KBM-7 (cell line): ENCODE measurements around the gene CCDC175.

Experiments
- DNase-seq: peaks from one replicate; pipeline ENCODE4 v3.0.0-alpha.2; 2015
- in situ Hi-C: fragments of 300-500 bp; cut with MboI; formaldehyde crosslinking; loops from 2 replicates; pipeline ENCODE4 v1.14.3; 2020; ENCODE audit warnings: low sequenced_read_pairs, low pct_unique_long_range_greater_than_20kb, mixed read lengths

The CCDC175 gene

DNA sequence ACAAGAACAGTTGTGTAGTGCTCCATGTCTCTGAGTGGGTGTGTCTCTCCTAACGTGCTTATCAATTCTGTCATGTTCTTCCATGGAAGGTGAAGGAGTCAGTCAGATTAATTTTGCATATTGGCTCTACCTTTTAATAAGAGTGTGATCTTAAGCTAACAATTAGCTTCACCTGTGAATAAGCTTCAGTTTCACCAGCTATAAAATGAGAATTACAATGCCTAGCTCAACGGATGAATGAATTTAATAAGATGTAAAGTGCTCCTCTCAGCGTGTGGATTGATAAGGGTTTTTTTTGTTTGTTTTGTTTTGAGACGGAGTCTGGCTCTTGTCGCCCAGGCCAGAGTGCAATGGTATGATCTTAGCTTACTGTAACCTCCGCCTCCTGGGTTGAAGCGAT lies 32.7 kb downstream of the CCDC175 start:
- in situ Hi-C loops = no loop called here
- DNase-seq = no peak

GRCh38 chr14:59541731-59542130 lies 34.9 kb downstream of the CCDC175 start:
- in situ Hi-C loops = no loop called here
- no peak for DNase-seq

DNA sequence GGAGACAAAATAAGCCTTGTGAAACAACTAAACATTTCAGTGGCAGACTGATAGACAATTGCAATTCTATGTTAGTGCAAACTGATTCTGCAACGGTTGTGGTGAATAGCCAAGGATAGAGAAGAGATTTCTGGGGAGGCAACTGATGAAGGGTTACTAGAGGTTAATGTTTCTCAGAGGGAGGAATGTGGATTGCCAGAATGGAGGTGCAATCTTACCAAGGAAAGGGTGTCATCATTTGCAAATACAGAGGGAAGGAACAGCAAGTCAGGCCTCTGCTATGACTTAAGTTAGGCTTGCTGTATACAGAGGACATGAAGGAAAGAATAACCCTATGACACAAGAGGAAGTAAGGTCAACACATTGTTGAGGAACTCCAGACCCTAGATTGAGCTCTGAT lies 35.8 kb downstream of the CCDC175 start:
- in situ Hi-C loops = no loop called here
- no peak for DNase-seq

- in situ Hi-C loops = no loop called here
- no peak for DNase-seq
Observed at GRCh38 chr14:59538936-59539335, 37.7 kb downstream of the CCDC175 start.

GRCh38 chr14:59537476-59537875 lies 39.1 kb downstream of the CCDC175 start:
- in situ Hi-C loops = no loop called here
- no peak for DNase-seq

GRCh38 chr14:59534361-59534987 lies 42.1 kb downstream of the CCDC175 start:
- DNase-seq = no peak
- in situ Hi-C loops = no loop called here

DNA sequence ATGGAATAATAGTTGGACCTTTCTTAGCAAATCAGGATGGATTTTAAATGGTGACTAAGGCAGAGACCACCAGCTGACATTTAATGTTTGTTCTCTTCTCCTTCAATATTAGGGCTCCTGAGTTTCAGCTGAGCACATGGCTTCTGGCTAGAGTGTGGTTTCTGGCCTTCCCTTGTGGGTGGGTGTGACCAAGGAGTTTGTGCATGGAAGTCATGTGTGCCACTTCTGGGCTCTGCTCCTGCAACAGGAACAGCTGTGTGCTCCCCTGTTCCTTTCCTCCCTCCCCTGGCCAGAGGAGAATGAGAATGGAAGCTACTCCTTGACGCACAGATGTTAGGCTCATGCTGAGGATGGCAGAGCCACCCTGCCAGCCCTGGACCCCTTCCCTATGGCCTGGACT lies 44.2 kb downstream of the CCDC175 start:
- no peak for DNase-seq
- in situ Hi-C loops = no loop called here

DNA sequence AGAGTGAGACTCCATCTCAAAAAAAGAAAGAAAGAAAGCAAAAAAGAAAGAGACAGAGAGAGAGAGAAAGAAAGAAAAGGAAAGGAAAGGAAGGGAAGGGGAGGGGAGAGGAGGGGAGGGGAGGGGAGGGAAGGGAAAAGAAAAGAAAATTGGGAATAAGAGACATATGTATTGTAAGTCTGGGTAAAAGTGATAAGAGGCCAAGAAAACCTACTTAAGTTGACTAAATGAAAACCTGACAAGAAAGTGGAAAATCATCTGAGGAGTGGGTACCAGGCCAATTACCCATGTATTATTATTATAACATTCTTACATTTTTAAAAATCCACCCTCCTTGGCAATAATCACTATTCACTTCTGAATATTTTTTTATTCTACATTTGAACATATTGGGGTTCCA lies 46.3 kb downstream of the CCDC175 start:
- no peak for DNase-seq
- in situ Hi-C loops = no loop called here

DNA sequence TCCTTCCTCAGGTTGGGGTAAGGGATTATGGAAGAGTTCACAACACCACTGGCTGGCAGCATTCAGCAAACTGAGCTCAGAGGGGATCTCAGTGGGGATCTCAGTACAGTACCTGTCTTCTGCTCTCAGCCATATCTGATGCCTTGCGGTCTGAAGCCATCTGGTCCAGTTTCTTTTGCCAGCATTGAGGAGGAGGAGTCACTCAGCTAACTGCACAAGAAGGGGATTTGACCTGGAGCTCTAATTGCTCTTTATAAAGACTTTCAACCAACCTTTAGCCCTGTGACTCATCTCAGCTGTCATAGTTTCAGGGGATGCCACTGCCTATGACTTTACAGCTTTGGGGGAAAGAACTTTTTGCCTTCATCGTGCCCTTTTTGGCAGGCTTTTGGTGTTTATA lies 47.4 kb downstream of the CCDC175 start:
- DNase-seq = no peak
- in situ Hi-C loops = no loop called here

DNA sequence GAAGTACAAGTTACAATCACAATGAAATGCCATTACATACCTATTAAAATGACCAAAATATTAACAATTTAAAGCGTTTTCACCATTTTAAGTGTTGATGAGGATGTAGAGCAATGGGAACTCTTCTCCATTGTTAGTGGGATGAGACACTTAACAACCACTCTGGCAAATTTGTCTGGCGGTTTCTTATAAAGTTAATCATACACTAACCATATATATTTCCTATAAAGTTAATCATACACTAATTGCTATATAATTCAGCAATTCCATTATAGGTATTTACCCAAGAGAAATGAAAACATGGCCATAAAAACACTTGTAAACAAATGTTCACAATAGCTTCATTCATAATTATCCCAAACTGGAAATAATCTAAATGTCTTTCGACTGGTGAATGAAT lies 56.4 kb downstream of the CCDC175 start:
- in situ Hi-C loops = no loop called here
- no peak for DNase-seq

- in situ Hi-C loops = no loop called here
- peak; percentile 32 for DNase-seq
Observed at GRCh38 chr14:59511916-59512575, 64.6 kb downstream of the CCDC175 start.

- in situ Hi-C loops = no loop called here
- DNase-seq = no peak
Observed at GRCh38 chr14:59510966-59511365, 65.6 kb downstream of the CCDC175 start.

- in situ Hi-C loops = no loop called here
- DNase-seq = no peak
Observed at GRCh38 chr14:59510001-59510400, 66.6 kb downstream of the CCDC175 start.

- no peak for DNase-seq
Observed at GRCh38 chr14:59509101-59509500, 67.5 kb downstream of the CCDC175 start.

DNA sequence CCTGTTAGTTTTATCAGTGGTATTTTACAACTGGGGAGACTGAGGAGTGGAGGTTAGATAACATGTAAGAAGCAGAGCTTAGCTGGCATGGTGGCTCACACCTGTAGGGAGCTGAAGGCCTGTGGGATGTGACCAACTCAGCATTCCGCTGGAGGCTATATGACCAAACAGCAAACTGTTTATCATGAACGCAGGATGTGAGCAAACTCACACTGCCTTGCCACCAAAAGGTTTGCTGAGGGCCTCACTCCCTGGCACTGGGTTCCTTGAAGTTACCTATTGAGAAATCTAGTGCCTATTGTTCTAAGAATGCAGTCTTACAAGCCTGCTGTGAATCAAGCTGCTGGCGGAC lies 68.9 kb downstream of the CCDC175 start:
- in situ Hi-C loops = no loop called here
- DNase-seq = no peak

More at GRCh38 chr14:59509101-59509500, 67.5 kb downstream of the CCDC175 start:
- in situ Hi-C loops = no loop called here

DNA sequence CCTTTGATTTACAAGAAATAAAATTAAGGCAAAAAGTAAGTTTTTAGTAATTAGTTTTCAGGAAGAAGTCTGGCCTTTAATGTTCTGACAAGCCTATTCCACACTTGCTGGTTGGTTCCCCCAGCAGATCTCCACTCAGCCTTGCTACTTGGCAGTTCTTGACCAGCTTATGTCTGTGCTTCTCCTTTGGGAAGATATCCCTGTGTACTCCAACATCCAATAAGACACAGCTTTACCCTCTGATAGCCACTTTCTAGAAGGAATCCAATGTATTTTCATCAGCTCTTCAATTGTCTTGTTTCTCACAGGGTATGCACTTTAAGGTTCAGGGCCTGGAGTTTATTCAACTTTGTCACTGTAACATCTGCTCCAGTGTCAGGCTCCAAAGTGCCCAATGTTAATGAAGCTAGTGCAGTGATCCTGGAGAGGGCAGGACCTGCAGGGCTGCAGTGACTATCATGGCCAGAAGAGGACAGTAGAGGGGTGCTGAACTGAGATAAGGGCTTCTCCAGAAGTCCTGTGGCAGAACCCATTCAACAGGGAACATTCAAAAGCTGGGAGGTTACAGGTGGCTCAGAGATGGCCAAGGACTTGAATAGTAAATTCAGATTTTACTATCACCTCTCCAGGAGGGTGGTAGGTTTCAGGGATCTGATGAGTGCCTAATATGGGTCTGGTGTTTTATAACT lies 69.4 kb downstream of the CCDC175 start:
- in situ Hi-C loops = no loop called here
- peak; percentile 73 for DNase-seq

DNA sequence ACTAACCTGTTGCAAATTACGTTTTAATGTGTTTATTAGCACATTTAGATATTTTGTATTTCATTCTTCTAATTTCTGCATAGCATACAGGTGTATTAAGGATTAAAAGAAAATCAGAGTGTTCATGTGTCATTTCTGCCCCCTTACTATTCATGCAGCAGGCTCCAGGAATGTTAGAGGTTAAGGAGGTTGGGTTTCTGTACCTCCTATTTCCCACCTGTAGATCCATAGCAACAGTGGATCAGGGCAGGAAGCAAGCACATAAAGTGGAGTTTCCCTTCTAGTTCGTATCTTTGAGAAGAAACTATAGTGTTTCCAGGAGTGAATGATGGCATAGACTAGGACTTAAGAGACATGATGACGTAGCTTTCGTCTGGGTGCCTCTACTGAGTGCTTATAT lies 73.4 kb downstream of the CCDC175 start:
- no peak for DNase-seq
- in situ Hi-C loops = no loop called here

DNA sequence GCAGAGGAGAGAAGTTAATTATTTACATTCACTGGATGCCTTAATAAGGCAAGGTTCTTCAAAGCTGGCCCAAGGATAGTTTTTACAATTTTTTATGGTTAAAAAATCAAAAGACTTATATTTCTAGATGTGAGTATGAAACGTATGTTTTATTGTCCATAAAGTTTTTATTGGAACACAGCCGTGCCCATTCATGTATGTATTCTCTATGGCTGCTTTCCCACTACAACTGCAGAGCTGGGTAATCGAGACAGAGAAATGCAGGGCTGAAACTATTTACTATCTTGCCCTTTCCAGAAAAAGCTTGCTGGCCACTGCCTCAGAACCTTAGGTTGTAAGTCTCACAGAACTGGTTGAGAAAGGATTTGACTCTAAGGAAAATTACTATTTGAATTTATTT lies 75.9 kb downstream of the CCDC175 start:
- in situ Hi-C loops = no loop called here
- DNase-seq = no peak

GRCh38 chr14:59492384-59492783 lies 84.2 kb downstream of the CCDC175 start:
- in situ Hi-C loops = no loop called here
- DNase-seq = no peak

GRCh38 chr14:59490756-59491155 lies 85.9 kb downstream of the CCDC175 start:
- no peak for DNase-seq
- in situ Hi-C loops = no loop called here
